ENCODE results near the gene SHISA5. TPM values are rescaled to one million over a fixed set of nuclear protein-coding genes. Genes with fewer than 3 reads are reported as not detected.

The SHISA5 gene
- total RNA-seq, 4 donors from 2014 or later: 60.1 to 98.0 (median 87.3) TPM

GRCh38 chr3:48431224-48432029, 72.5 kb downstream of the SHISA5 start:
- H3K27me3 ChIP-seq: no peaks in the 10 kb centered on the region
- H3K4me1 ChIP-seq: peaks cover 90% of the 10 kb centered on the region
- peaks cover 10% of the 10 kb centered on the region for H3K36me3 ChIP-seq
- TF ChIP-seq POLR2AphosphoS5 (IDR thresholded peaks at IDR 0.05) (no peak), POLR2A (IDR thresholded peaks at IDR 0.05) (no peak), EP300 (IDR thresholded peaks at IDR 0.05) (no peak)
- TF ChIP-seq, protein P1, sequence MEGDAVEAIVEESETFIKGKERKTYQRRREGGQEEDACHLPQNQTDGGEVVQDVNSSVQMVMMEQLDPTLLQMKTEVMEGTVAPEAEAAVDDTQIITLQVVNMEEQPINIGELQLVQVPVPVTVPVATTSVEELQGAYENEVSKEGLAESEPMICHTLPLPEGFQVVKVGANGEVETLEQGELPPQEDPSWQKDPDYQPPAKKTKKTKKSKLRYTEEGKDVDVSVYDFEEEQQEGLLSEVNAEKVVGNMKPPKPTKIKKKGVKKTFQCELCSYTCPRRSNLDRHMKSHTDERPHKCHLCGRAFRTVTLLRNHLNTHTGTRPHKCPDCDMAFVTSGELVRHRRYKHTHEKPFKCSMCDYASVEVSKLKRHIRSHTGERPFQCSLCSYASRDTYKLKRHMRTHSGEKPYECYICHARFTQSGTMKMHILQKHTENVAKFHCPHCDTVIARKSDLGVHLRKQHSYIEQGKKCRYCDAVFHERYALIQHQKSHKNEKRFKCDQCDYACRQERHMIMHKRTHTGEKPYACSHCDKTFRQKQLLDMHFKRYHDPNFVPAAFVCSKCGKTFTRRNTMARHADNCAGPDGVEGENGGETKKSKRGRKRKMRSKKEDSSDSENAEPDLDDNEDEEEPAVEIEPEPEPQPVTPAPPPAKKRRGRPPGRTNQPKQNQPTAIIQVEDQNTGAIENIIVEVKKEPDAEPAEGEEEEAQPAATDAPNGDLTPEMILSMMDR (IDR thresholded peaks at IDR 0.05): no peak
- peak overlapping the region; percentile 97 for H3K27ac ChIP-seq
- 59% methylated on average over 5 of the region's 8 CpGs for WGBS
- H3K9me3 ChIP-seq: no peaks in the 10 kb centered on the region
- no peak for DNase-seq (ENCODE audit: low spot score in 2 of 2)
- no peak overlapping the region for H3K4me3 ChIP-seq

DNA sequence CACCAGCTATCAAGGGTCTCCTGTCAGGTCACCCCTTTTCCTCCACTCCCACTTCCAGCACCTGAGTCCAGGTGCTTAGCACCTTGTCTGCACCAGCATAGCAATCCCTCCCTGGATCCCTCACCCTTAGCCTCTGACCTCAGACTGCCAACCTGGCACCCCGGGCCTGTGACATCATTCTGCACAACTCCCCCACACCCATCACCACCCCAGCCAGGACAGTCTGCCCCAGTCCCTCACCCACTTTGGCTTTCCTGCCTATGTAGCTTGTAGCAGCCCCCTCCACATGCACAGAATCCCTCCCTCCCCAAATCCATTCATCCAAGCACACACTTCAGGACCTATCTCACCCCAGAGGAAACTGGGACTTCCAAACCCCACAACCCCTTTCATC, 73.3 kb downstream of the SHISA5 start:
- DNase-seq (ENCODE audit: low spot score in 2 of 2): no peak
- H3K4me1 ChIP-seq: peaks cover 90% of the 10 kb centered on the region
- no peaks in the 10 kb centered on the region for H3K27me3 ChIP-seq
- WGBS: 31% methylated on average over 1 of the region's 1 CpG
- no peaks in the 10 kb centered on the region for H3K9me3 ChIP-seq
- H3K36me3 ChIP-seq: peaks cover 10% of the 10 kb centered on the region
- TF ChIP-seq POLR2AphosphoS5 (IDR thresholded peaks at IDR 0.05): no peak
- TF ChIP-seq POLR2A (IDR thresholded peaks at IDR 0.05): no peak
- TF ChIP-seq, protein P1 (IDR thresholded peaks at IDR 0.05): no peak
- no peak for TF ChIP-seq EP300 (IDR thresholded peaks at IDR 0.05)
- H3K4me3 ChIP-seq: peak overlapping the region; percentile 93
- peak overlapping the region; percentile 97 for H3K27ac ChIP-seq

DNA sequence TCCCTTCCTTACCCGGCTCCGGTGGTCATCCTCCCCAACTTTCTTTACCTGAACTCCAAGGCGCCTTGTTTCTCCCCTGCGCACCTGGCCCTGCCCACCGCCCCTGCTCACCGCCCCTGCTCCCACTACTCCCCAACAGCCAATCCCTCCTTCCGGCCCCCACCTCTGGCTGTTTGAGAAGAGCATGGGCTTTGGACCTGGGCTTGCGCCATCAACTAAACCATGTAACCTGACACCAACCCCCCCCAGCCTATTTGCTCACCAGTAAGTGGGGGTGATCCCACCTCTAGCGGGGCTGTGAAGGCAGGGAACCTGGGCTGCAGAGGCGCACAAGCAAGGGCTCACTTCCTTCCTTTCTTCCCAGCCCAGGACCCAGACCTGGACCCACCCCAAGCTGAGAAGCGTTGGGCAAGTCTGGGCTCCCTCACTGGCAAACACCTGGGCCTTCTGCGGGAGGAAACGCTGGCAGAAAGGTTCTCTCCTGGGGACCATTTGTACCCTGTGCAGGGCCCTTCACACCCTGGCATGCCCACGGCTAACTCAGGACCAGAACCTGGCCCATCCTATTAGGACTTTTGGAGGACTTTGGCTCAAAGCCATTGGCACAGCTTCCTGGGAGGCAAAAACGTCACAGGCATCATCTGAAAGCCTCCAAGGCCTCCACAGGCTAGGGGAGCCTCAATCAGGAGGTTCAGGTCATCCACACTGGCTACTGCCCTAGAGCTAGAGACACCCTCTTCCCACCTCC, 73.8 kb downstream of the SHISA5 start, which contains the start of gene PLXNB1:
Gene PLXNB1, minus strand, starts transcription at position 127 of the 748 bp plus-strand sequence. CDS start 5,475 bp downstream, outside the sequence.
- peaks cover 90% of the 10 kb centered on the region for H3K4me1 ChIP-seq
- 21% methylated on average over 13 of the region's 15 CpGs for WGBS
- no peaks in the 10 kb centered on the region for H3K27me3 ChIP-seq
- H3K4me3 ChIP-seq: peak within 1 kb of the TSS; percentile 93
- H3K27ac ChIP-seq: peak within 1 kb of the TSS; percentile 97
- H3K9me3 ChIP-seq: no peaks in the 10 kb centered on the region
- TF ChIP-seq, protein P1 (IDR thresholded peaks at IDR 0.05): no peak
- TF ChIP-seq POLR2AphosphoS5 (IDR thresholded peaks at IDR 0.05): no peak
- TF ChIP-seq POLR2A (IDR thresholded peaks at IDR 0.05): no peak
- no peak for TF ChIP-seq EP300 (IDR thresholded peaks at IDR 0.05)
- peaks cover 10% of the 10 kb centered on the region for H3K36me3 ChIP-seq
- DNase-seq (ENCODE audit: low spot score in 2 of 2): peak; percentile 89

GRCh38 chr3:48429317-48429959, 74.5 kb downstream of the SHISA5 start:
- DNase-seq (ENCODE audit: low spot score in 2 of 2): peak in 1 of 2 donors; percentile 81
- Histone ChIP-seq H3K9me3 (no peaks in the 10 kb centered on the region), H3K4me3 (peak overlapping the region; percentile 93), H3K36me3 (peaks cover 10% of the 10 kb centered on the region), H3K4me1 (peaks cover 90% of the 10 kb centered on the region), H3K27me3 (no peaks in the 10 kb centered on the region), H3K27ac (peak overlapping the region; percentile 97)
- TF ChIP-seq POLR2A (IDR thresholded peaks at IDR 0.05) (peak in 1 of 2 donors; percentile 2), POLR2AphosphoS5 (IDR thresholded peaks at IDR 0.05) (no peak)
- TF ChIP-seq, protein P1 (IDR thresholded peaks at IDR 0.05): no peak
- 0% methylated on average over 10 of the region's 86 CpGs for WGBS
